ENCODE data around the gene CASP6.

DNA sequence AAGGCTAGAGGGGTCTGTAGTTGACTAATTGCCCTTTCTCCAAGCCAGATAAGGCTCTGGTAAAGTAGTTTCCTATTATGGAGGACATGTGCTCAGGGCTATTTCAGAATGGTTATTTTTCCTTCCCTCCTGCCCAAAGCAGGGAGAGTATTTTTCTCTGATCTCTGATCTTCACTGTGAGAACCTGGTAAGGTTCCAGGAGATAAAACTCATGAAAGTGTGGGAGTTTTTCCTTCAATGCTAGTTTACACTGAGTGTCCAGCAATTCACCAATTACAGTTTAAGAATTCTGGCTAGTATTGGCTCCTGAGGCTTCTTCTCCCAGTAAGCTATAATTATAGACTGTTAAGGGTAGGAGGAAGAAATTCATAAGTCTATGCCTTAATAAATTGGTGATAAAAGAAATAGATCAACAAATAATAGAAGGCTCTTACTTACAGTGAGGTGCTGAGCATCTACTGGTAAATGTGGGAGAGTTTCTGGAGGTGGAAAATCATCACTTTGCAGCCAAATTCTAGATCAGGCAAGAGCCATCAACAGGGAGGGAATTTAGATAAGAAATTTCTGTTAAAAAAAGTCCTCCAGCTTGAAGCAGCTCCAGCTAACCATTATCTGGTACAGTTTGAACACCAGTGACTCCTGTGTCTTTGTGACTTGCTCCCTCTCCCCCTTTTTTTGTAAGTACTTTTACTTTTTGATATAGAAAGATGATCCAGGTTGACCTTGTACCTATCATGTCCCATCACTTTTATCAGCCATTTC, 30.9 kb downstream of the CASP6 start:
- TF ChIP-seq SIN3A (IDR thresholded peaks at IDR 0.05; ENCODE audit: borderline replicate concordance, insufficient read depth, low read length): no peak
- TF ChIP-seq POLR2AphosphoS5 (IDR thresholded peaks at IDR 0.05; ENCODE audit: low read depth, low read length): no peak
- TF ChIP-seq, protein P1, sequence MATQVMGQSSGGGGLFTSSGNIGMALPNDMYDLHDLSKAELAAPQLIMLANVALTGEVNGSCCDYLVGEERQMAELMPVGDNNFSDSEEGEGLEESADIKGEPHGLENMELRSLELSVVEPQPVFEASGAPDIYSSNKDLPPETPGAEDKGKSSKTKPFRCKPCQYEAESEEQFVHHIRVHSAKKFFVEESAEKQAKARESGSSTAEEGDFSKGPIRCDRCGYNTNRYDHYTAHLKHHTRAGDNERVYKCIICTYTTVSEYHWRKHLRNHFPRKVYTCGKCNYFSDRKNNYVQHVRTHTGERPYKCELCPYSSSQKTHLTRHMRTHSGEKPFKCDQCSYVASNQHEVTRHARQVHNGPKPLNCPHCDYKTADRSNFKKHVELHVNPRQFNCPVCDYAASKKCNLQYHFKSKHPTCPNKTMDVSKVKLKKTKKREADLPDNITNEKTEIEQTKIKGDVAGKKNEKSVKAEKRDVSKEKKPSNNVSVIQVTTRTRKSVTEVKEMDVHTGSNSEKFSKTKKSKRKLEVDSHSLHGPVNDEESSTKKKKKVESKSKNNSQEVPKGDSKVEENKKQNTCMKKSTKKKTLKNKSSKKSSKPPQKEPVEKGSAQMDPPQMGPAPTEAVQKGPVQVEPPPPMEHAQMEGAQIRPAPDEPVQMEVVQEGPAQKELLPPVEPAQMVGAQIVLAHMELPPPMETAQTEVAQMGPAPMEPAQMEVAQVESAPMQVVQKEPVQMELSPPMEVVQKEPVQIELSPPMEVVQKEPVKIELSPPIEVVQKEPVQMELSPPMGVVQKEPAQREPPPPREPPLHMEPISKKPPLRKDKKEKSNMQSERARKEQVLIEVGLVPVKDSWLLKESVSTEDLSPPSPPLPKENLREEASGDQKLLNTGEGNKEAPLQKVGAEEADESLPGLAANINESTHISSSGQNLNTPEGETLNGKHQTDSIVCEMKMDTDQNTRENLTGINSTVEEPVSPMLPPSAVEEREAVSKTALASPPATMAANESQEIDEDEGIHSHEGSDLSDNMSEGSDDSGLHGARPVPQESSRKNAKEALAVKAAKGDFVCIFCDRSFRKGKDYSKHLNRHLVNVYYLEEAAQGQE (IDR thresholded peaks at IDR 0.05; ENCODE audit: insufficient read depth in 1 of 2, low read depth in 2 of 2, low read length in 2 of 2): no peak

All from PFSK-1 (cell line).